Heart right ventricle (tissue), 16 donors: Measurements from ENCODE around the gene KIF3A. TPM values are rescaled to one million over a fixed set of nuclear protein-coding genes. Genes with fewer than 3 reads are reported as not detected.

Source experiments
- ATAC-seq, 8 donors: fragments of 200-7000 bp; cut with Tn5 transposase; one replicate each; pipeline ENCODE4 v1.9.1; 2020; ENCODE audit warnings: mild to moderate bottlenecking in 8 of 8, moderate library complexity in 8 of 8, moderate number of reproducible peaks in 1 of 8
- DNase-seq, 2 donors: peaks; one replicate each; pipeline ENCODE4 v3.0.0-alpha.2; 2020
- H3K27ac ChIP-seq, 10 donors: fragments of 200-600 bp; sonication (generic) in 2 of 10; one replicate each; pipeline versions ENCODE4 v1.5.0 to v1.8.0; 2020 to 2022; ENCODE audit warnings: mild to moderate bottlenecking in 3 of 10
- H3K27me3 ChIP-seq, 7 donors: fragments of 200-600 bp; one replicate each; pipeline ENCODE4 v1.8.0; 2021 to 2022; ENCODE audit warnings: mild to moderate bottlenecking in 2 of 7
- H3K36me3 ChIP-seq, 9 donors: fragments of 200-600 bp; sonication (generic) in 1 of 9; one replicate each; pipeline versions ENCODE4 v1.5.0 to v1.8.0; 2020 to 2022; ENCODE audit warnings: mild to moderate bottlenecking in 2 of 9
- H3K4me1 ChIP-seq, 9 donors: fragments of 200-600 bp; sonication (generic) in 1 of 9; one replicate each; pipeline versions ENCODE4 v1.5.0 to v1.8.0; 2020 to 2022; ENCODE audit warnings: mild to moderate bottlenecking in 4 of 9
- H3K4me3 ChIP-seq, 10 donors: fragments of 200-600 bp; sonication (generic) in 2 of 10; one replicate each; pipeline versions ENCODE4 v1.5.0 to v1.8.0; 2020 to 2022; ENCODE audit warnings: mild to moderate bottlenecking in 7 of 10, moderate library complexity in 2 of 10
- H3K9me3 ChIP-seq, 11 donors: fragments of 200-600 bp in 10 of 11; sonication (generic) in 2 of 11; one replicate each; pipeline versions ENCODE4 v1.5.0 to v1.8.0; 2013 to 2022; ENCODE audit warnings: mild to moderate bottlenecking in 2 of 11, control low read depth in 1 of 11, moderate library complexity in 1 of 11
- WGBS, 2 donors: extraction: QIAGEN DNeasy Blood & Tissue Kit; methylation state at CpG; one replicate each; pipeline ENCODE4 v1.1.7; 2013; ENCODE audit warnings: inconsistent platforms in 1 of 2; 5-methylcytosine and 5-hydroxymethylcytosine counted together
- intact Hi-C, 10 donors: fragments of 100-400 bp; cut with DNase I; formaldehyde crosslinking; loops; one replicate each; pipeline versions ENCODE4 v1.11.1 to v1.14.2; 2022
- polyA plus RNA-seq, 2 donors: library from polyadenylated mRNA; stranded (reverse); fragments of 200-250 nt; gene quantifications; one replicate each; pipeline ENCODE4 v1.2.3, GENCODE V29; 2013
- total RNA-seq, 10 donors: library from RNA; stranded (reverse); fragmentation: NEBNext Ultra II Directional in 3 of 10; extraction: Animal tissue kit (Norgen Biotek cat#: 25700) in 3 of 10; gene quantifications; one replicate each; pipeline versions ENCODE4 v1.2.1 to v1.2.4, GENCODE V29; 2021 to 2023
- TF ChIP-seq, protein P1 (sequence below), 9 donors: fragments of 200-600 bp; sonication (generic) in 2 of 9; IDR thresholded peaks; one replicate each; pipeline versions ENCODE4 v1.5.0 to v1.8.0; 2021 to 2022; ENCODE audit warnings: antibody characterized with exemption in 9 of 9, mild to moderate bottlenecking in 5 of 9, moderate library complexity in 1 of 9
- donor health status: Arrhythmogenic right ventricular cardiomyopathy.
- donor health status: ischemic (EF 13 %, LVEDD 7.1; RV severe dilation, severe dysfunction).
- donor health status: healthy with polysubstance abuse.
- donor health status: DM: no; HTN: yes; CAD: no.
- donor health status: DM: no; HTN: no; CAD: no.
- donor health status: ischemic (EF 25% LVEDD 6.9; RV normal size, moderate dysfunction).
- donor health status: ischemic (EF 25% LVEDD 5.7; RV mildly dilated, moderate dysfunction).
- donor health status: healthy.
- donor health status: DM: yes; HTN: yes; CAD: no.
- donor health status: Ischemic cardiomyopathy.
- donor health status: ischemic (EF 35%, LVEDD 5.7; RV mildly dilated, moderate dysfunction).
- donor health status: nonischemic (EF 11% LVEDD 7.7; RV severe dilation, severe dysfunction).
- donor health status: DM: yes; HTN: yes; CAD: no.
- donor health status: PGD.
- donor health status: ischemic (EF 29% LVEDD 5.4; RV normal size, mild dysfunction).
- donor health status: nonischemic (EF 23%, LVEDD 6.1; RV moderate dilation, normal function).

The KIF3A gene
- total and polyA plus RNA-seq, 12 donors = 2.2 to 18.6 (median 12.5) TPM

DNA sequence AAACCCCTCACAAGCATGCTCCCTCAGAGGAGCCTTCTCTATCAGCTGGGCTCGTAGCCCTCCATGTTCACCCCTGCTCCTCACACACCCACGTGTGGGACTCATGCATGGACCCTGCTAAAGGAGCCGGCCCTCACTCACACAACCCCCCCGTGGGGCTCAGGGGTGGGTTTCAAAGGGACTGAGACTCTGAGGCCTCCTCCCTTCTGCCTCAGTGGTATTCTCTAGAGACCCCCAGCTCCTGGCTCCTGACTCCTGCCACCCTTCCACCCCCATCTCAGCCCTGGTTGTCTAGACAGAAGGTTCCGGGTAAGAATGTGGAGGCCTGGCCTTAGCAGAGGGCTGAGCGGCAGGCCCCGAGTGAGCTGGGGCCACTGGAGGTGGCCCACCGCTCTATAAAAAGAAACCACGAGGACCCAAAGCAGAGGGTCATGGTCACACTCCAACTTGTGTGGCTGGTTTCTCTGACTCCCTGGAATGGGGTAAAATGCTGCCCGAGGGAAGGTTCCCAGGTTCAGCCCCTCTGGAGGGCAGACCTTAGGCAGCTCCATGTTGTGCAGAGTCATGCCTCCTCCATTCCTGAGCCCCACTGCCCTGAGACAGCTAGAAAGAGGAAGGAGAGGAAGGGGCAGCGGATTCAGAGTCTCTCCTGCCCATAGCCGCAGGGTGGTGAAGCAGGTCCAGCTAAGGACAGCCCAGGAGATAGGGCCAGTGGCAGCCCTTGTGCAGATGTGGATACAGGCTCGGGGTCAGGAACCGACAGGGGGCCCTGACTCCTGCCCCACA, 28.9 kb upstream of the KIF3A start:
- ATAC-seq = no peak
- DNase-seq = no peak
- Histone ChIP-seq H3K4me1 (peaks cover 17 to 61% (median 45%) of the 10 kb centered on the region in 9 donors), H3K36me3 (peaks cover 0 to 43% (median 33%) of the 10 kb centered on the region in 9 donors), H3K9me3 (no peaks in the 10 kb centered on the region), H3K27me3 (no peaks in the 10 kb centered on the region), H3K27ac (no peak overlapping the region), H3K4me3 (no peak overlapping the region)
- TF ChIP-seq, protein P1, sequence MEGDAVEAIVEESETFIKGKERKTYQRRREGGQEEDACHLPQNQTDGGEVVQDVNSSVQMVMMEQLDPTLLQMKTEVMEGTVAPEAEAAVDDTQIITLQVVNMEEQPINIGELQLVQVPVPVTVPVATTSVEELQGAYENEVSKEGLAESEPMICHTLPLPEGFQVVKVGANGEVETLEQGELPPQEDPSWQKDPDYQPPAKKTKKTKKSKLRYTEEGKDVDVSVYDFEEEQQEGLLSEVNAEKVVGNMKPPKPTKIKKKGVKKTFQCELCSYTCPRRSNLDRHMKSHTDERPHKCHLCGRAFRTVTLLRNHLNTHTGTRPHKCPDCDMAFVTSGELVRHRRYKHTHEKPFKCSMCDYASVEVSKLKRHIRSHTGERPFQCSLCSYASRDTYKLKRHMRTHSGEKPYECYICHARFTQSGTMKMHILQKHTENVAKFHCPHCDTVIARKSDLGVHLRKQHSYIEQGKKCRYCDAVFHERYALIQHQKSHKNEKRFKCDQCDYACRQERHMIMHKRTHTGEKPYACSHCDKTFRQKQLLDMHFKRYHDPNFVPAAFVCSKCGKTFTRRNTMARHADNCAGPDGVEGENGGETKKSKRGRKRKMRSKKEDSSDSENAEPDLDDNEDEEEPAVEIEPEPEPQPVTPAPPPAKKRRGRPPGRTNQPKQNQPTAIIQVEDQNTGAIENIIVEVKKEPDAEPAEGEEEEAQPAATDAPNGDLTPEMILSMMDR (IDR thresholded peaks at IDR 0.05) = no peak
- intact Hi-C loops = no loop called here
- 86 to 89% methylated on average over 14 of the region's 14 CpGs for WGBS, 2 donors

DNA sequence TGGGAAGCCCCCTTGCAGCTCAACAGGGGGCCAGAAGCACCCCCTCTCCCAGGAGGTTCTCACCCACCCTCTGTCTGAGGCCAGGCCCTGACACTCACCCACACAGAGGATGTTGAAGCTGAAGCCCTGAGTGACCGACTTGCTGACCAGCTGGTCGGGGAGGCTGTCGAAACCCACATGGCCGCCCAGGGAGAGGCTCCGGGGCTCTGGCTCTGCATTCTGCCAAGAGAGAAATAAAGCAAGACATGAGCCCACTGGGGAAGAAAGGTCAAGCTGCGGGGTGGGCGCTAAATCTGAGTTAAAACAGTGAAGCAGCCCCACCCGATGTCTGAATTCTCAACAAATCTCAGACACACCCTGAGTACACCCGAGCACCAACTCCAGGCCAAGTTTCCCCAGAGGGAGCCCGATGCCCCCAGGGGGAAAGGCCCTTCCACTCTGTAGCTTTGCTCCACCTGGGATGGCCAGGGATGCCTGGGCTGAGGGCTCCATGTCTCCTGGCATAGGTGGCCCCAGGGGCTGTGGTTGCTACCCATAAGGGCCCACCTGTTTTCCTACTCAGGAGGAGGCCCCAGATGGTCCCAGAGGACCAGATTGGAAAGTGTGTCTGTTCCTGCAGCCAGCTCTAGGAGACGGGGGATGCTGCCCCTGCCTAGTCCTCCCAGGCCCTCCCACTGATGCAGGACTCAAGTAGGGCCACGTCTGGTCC, 28.1 kb upstream of the KIF3A start:
- peak in 2 of 8 donors; percentile 21 to 50 for ATAC-seq

DNA sequence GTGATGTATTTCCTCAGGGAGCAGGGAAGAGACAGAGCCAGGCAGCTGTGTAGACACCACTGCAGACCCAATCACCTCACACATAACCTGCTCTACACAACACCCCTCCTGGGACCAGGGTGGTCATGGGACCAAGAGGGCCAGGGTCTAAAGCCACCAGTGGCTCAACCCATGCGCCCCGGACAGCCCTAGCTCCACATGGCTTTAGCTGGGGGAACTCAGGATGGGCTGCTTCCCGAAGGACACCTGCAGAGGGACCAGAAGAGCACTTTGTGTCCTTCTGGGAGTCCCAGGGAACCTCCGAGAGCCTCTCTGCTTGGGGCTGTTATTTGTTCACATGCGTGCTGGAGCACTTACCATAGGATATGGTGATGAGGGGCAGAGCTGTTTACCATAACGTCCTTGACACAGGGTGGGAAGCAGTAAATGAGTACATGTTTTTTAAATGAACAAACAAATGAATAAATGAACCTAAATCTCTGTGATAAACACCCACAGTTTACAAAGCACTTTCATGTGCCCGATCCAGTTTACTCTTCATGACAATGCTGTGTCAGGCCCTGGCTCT, 27.4 kb upstream of the KIF3A start:
- no peak for ATAC-seq
- H3K4me1 ChIP-seq = peaks cover 14 to 49% (median 33%) of the 10 kb centered on the region in 9 donors
- H3K4me3 ChIP-seq = no peak overlapping the region
- no peaks in the 10 kb centered on the region for H3K9me3 ChIP-seq
- H3K27me3 ChIP-seq = no peaks in the 10 kb centered on the region
- no peak overlapping the region for H3K27ac ChIP-seq
- no peak for DNase-seq
- peaks cover 0 to 57% (median 47%) of the 10 kb centered on the region in 9 donors for H3K36me3 ChIP-seq
- TF ChIP-seq, protein P1 (IDR thresholded peaks at IDR 0.05) = no peak
- intact Hi-C loops = no loop called here
- WGBS, 2 donors = 94 to 99% methylated on average over 7 of the region's 7 CpGs

More for the DNA sequence above, 28.1 kb upstream of the KIF3A start:
- TF ChIP-seq, protein P1 (IDR thresholded peaks at IDR 0.05) = no peak
- DNase-seq = peak in 1 of 2 donors; percentile 42
- Histone ChIP-seq H3K4me3 (no peak overlapping the region), H3K4me1 (peaks cover 14 to 54% (median 37%) of the 10 kb centered on the region in 9 donors), H3K27ac (peak overlapping the region in 1 of 10 donors; percentile 15), H3K9me3 (no peaks in the 10 kb centered on the region), H3K36me3 (peaks cover 0 to 50% (median 40%) of the 10 kb centered on the region in 9 donors), H3K27me3 (no peaks in the 10 kb centered on the region)
- intact Hi-C loops = no loop called here
- 80 to 82% methylated on average over 12 of the region's 12 CpGs for WGBS, 2 donors

DNA sequence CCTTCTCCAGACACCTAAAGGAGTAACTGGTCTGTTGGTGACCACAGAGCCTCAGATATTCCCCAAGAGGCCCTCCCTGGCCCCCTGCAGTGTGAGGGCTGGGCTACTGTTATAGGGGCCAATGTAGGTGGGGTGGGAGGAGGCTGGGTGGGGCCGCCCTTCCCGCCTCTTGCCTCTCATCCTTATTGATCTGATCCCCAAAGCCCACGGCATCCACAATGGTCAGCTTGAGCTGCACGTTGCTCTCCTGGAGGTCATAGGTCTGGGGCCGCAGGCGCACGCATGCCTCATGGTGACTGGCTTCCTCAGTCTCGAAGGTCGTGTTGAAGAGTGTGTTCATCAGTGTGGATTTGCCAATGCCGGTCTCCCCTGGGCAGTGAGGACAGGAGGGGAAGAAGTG, 26.7 kb upstream of the KIF3A start:
- WGBS, 2 donors = 96 to 99% methylated on average over 10 of the region's 10 CpGs
- no peak for DNase-seq
- TF ChIP-seq, protein P1 (IDR thresholded peaks at IDR 0.05) = no peak
- H3K9me3 ChIP-seq = no peaks in the 10 kb centered on the region
- peaks cover 14 to 43% (median 32%) of the 10 kb centered on the region in 9 donors for H3K4me1 ChIP-seq
- no peak for ATAC-seq
- H3K27me3 ChIP-seq = no peaks in the 10 kb centered on the region
- peaks cover 0 to 64% (median 54%) of the 10 kb centered on the region in 9 donors for H3K36me3 ChIP-seq
- no peak overlapping the region for H3K27ac ChIP-seq
- intact Hi-C loops = no loop called here
- no peak overlapping the region for H3K4me3 ChIP-seq
